HG03066 (cell line): Measurements from ENCODE around the gene AGPAT3.
"Not testable (repeated sequence)": the region's sequence is repeated elsewhere in the genome, so short reads cannot be mapped to it uniquely, and the experiment has no call there.

Source experiments
- ATAC-seq: cut with Tn5 transposase; IDR thresholded peaks from one replicate; pipeline ENCODE4 v1.9.1; 2021; ENCODE audit warnings: low read depth; ENCODE audit not compliant: unreplicated experiment

Gene AGPAT3

GRCh38 chr21:43864962-43865539 is at the start of gene AGPAT3:
TSS of gene AGPAT3 (plus strand) at chr21:43865223. CDS start at chr21:43959682, 94,459 bp downstream.
- ATAC-seq = no peak

GRCh38 chr21:43815991-43816390 is 49.0 kb upstream of the AGPAT3 start:
- no peak for ATAC-seq

GRCh38 chr21:43816611-43817071 is 48.4 kb upstream of the AGPAT3 start:
- no peak for ATAC-seq

GRCh38 chr21:43817157-43818086 is 47.6 kb upstream of the AGPAT3 start:
- no peak for ATAC-seq

- no peak for ATAC-seq
Measured at GRCh38 chr21:43818685-43819084, 46.3 kb upstream of the AGPAT3 start.

- no peak for ATAC-seq
Measured at GRCh38 chr21:43819511-43820405, 45.3 kb upstream of the AGPAT3 start.

- ATAC-seq = no peak
Measured at GRCh38 chr21:43820466-43820865, 44.6 kb upstream of the AGPAT3 start.

GRCh38 chr21:43822166-43822565 is 42.9 kb upstream of the AGPAT3 start:
- not testable (repeated sequence) for ATAC-seq

- not testable (repeated sequence) for ATAC-seq
Measured at GRCh38 chr21:43822741-43823140, 42.3 kb upstream of the AGPAT3 start.

- no peak for ATAC-seq
Measured at GRCh38 chr21:43824333-43825241, 40.4 kb upstream of the AGPAT3 start.

- ATAC-seq = no peak
Measured at GRCh38 chr21:43825242-43825935, 39.6 kb upstream of the AGPAT3 start.

GRCh38 chr21:43825936-43826622 is 38.9 kb upstream of the AGPAT3 start:
- ATAC-seq = no peak

- ATAC-seq = no peak
Measured at GRCh38 chr21:43826623-43826974, 38.4 kb upstream of the AGPAT3 start.

GRCh38 chr21:43827015-43827611 is 37.9 kb upstream of the AGPAT3 start:
- ATAC-seq = no peak

- no peak for ATAC-seq
Measured at GRCh38 chr21:43829161-43829560, 35.9 kb upstream of the AGPAT3 start.

- ATAC-seq = no peak
Measured at GRCh38 chr21:43829575-43830119, 35.4 kb upstream of the AGPAT3 start.

- ATAC-seq = no peak
Measured at GRCh38 chr21:43832158-43832550, 32.9 kb upstream of the AGPAT3 start.

- no peak for ATAC-seq
Measured at GRCh38 chr21:43832648-43833047, 32.4 kb upstream of the AGPAT3 start.
